Measurements from ENCODE around the gene FLNA.

DNA sequence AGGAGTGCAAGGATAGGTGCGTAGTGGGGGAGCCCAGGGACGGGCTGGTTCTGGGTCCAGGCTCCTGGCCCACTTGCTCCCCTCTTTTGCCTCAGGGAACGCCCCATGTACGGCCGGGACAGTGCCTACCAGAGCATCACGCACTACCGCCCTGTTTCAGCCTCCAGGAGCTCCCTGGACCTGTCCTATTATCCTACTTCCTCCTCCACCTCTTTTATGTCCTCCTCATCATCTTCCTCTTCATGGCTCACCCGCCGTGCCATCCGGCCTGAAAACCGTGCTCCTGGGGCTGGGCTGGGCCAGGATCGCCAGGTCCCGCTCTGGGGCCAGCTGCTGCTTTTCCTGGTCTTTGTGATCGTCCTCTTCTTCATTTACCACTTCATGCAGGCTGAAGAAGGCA is 6.4 kb upstream of the FLNA start:
- TF ChIP-seq, protein P1, sequence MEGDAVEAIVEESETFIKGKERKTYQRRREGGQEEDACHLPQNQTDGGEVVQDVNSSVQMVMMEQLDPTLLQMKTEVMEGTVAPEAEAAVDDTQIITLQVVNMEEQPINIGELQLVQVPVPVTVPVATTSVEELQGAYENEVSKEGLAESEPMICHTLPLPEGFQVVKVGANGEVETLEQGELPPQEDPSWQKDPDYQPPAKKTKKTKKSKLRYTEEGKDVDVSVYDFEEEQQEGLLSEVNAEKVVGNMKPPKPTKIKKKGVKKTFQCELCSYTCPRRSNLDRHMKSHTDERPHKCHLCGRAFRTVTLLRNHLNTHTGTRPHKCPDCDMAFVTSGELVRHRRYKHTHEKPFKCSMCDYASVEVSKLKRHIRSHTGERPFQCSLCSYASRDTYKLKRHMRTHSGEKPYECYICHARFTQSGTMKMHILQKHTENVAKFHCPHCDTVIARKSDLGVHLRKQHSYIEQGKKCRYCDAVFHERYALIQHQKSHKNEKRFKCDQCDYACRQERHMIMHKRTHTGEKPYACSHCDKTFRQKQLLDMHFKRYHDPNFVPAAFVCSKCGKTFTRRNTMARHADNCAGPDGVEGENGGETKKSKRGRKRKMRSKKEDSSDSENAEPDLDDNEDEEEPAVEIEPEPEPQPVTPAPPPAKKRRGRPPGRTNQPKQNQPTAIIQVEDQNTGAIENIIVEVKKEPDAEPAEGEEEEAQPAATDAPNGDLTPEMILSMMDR (IDR thresholded peaks at IDR 0.05 in 8 of 11, conservative IDR thresholded peaks at IDR 0.05 in 3 of 11) = no peak
- no peak for TF ChIP-seq POLR2A (IDR thresholded peaks at IDR 0.05)
